Head of caudate nucleus (tissue), 42 donors: ENCODE measurements around the gene HOXD8.

Experiments
- DNase-seq, 42 donors: peaks; one replicate each; pipeline versions ENCODE4 v3.0.0 to v3.0.0-alpha.2; 2020 to 2021; ENCODE audit warnings: mixed read lengths in 7 of 42
- intact Hi-C: fragments of 100-400 bp; cut with DNase I; formaldehyde crosslinking; loops from one replicate; pipeline ENCODE4 v1.15.0; 2022

The HOXD8 gene

DNA sequence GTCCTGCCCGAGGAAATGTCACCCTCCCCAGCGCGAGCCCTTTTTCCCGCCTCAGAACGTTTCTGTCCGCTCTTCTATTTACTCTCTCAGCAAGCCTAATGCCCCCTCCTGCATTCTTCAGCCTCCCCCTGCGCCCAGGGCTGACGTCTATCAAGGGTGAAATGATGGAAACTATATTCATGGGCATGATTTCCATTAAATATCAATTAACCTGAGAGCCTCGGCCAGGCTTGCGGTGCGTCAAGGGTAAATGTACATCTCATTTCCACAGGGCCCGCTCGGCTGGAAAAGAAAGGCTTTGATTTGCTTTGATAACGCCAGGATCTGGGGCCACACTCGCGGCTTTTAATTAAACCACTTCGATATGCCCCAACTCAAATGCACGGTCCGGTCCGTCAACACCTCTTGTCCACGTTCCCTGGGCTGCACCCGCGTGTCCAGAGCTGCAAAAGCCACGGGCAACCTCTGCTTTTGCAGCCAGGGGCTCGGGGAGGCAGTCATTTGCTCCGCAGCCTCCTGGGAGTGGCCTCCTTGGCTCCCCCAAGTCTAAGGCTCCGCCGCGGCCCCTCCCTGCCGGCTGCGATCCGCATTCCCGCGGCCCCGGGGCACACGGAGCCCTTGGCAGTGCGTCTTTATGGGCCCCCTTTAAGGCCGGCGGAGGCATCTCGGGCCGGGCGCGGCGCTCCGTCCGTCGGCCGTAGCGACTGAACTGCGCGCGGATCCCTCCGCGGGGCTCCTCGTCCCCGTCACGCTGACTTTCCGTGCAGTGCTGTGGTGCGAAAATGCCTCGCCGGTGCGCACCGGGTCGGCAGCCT, at the start of gene HOXD8:
HOXD8 (plus strand) TSS at position 724 of the 815 bp plus-strand sequence. CDS start 662 bp downstream, outside the sequence.
- intact Hi-C loops = no loop called here
- peak in 1 of 42 donors; percentile 13 for DNase-seq

GRCh38 chr2:176079831-176080539, 49.5 kb upstream of the HOXD8 start:
- intact Hi-C loops = no loop called here
- peak in 4 of 42 donors; percentile 0 to 41 (median 20) for DNase-seq

DNA sequence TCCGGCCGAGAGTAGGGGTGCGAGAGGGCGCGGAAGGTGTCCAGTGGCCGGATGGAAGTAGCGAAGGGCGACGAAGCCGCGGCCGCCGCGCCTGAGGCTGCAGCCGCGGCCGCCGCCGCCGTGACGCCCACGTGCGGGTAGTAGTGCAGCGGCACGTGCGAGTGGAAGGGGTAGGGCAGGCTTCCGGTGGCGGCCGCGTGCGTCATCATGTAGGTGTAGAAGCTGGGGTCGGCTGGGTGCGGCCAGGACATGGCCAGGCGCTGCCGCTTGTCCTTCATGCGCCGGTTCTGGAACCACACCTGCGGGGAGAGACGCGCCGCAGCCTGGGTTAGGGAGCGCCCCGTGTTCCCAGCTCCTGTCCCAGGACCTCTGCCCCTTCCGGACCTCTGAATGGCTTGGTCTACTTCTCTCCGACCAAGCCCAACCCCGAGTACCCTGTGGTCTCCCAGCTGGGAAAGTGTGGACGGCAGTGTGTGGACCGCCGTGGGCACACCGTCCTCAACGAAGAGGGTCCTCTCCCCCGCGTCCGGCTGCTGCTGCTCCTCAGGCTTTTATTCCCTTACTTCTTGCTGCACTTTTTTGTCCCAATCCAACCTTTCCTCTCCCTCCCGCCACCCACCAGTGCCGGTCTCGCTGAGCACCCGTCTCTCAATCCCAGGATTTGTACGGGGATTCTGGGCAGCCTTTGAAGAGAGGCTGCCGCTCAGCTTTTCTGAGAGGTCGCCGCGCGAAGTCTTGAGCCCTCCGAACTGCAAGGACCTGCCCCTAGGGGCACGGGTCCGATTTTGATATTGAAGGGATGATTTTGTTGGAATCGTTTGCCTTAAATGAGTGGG, 48.7 kb upstream of the HOXD8 start:
- peak in 5 of 42 donors; percentile 0 to 36 (median 25) for DNase-seq
- intact Hi-C loops = no loop called here

DNA sequence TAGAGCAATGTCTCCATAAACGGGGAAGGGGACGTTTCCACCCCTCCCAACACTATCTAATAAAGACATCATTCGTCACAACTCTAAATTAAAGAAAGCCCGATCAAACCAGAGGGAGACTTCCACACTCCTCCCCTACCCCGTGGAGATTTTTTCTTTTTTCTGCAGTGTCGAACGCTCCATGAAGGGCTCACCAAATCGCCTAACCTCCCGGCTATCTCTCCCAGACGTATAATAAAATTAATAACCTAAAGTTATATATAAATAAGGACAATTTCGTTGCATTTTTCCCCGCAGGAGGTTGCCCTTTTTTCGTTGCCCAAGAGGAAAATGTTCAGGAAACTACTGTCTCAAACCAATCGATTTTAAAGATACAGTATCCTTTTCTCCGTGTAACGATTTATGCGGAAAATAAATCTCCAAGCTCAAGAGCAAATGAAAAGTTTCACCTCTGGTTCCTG, 48.1 kb upstream of the HOXD8 start:
- peak in 1 of 42 donors; percentile 0 for DNase-seq
- intact Hi-C loops = no loop called here

DNA sequence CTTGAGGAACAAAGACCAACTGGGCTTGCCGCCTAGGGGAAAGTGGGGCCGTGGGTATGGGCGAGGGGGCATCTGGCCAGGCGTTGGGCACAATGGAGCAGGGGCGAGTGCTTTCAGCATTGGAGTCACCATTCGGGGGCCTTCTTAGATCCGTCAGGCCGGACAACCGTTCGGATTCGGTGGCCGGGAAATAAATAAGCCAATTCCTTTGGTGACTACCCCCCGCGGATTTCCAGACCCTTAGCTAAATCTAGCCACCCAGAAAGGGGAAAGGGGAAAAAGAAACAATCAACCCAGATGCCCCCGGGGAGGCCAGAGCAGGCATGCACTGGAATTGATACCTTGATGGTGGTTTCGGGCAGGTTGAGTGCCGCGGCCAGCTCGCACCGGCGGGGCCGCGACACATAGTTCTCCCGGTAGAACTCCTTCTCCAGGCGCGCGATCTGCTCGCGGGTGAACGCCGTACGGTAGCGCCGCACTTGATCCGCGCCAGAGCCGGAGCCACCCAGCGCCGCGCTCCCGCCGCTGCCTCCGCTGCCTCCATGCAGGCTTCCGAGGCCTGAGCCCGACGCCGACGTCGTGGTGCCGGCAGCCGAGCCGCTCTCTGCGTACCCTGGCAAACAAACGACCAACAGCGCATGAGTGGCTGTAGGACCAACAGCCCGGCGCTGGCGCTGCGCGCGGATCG, 47.5 kb upstream of the HOXD8 start:
- peak in 5 of 42 donors; percentile 0 to 36 (median 23) for DNase-seq
- intact Hi-C loops = no loop called here

- DNase-seq = peak in 1 of 42 donors; percentile 3
- intact Hi-C loops = no loop called here
These were observed 47.0 kb upstream of the HOXD8 start for GRCh38 chr2:176082525-176082823.

DNA sequence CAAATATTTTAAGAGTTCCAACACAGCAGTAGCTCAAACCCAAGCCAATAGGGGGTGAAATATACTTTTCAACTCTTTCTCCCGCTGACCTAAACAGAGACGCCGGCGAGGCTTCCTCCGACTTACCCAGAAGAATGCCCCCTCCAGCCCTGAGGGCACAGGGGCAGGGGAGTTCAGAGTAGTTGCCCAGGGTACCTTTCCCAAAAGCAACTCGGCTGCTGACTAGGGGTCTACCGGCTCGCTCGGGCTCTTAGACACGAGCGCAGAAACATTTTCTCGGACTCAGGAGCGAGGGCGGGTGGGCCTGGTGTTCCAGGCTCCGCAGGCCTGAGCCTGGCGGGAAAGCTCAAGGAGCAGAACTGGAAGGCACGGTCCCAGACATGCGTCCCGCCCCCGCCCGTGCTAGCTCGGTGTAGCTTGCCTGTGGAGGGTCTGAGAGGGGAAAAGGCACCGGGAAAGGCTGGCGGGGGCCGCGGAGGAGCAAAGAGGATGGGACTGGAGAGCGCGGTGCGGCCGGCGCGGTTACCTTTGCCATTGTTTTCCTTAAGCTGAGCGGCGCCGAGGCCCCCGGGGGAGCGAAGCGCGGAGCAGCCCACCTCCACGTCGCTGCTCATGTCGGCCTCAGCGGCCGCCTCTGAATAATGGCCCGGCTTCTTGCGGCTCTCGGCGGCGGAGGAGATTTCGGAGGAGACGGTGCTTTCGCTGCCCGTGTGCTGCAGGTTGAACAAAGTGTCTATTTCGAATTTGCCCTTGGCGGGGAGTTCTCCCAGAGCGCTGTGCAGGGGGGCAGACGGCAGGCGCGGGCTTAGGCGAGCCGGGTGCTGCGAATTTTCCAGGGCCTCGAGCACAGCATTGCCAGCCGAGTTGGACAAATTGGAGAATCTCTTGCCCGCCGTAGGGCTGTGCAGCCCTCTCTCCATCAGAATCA, 46.4 kb upstream of the HOXD8 start:
- peak in 2 of 42 donors; percentile 5 to 36 for DNase-seq
- intact Hi-C loops = no loop called here

DNA sequence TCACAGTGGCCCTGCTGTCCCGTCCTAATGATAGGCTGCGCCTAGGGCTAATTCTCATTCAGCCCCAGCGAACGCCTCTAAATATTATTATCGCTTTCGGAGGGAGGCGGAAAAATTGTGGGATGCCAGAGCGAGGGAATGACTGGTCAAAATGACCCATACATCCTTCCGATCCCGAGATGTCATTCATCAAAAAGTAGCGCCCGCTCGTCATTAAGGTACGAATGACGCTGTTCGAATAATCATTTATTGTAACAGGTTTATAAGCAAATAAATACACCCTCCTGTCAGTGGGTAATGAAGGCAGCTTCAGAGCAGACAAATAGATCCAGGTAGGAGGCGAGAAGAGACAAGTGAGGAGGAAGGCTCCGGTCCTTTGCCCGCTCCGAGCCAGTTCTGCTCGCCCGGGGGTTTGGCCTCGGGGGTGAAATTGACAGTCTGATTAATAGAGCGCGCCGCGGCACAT, 45.7 kb upstream of the HOXD8 start, which contains the start of gene EVX2:
EVX2 (minus strand) TSS at position 167 of the 466 bp plus-strand sequence. CDS start 186 bp downstream, outside the sequence.
- peak in 2 of 42 donors; percentile 7 to 31 for DNase-seq
- intact Hi-C loops = no loop called here

- intact Hi-C loops = loop anchor here (5.0 kb wide), 1 partner anchor 397 kb away; no protein-coding TSS in a partner anchor
These were observed 44.8 kb upstream of the HOXD8 start for GRCh38 chr2:176084611-176085119.

DNA sequence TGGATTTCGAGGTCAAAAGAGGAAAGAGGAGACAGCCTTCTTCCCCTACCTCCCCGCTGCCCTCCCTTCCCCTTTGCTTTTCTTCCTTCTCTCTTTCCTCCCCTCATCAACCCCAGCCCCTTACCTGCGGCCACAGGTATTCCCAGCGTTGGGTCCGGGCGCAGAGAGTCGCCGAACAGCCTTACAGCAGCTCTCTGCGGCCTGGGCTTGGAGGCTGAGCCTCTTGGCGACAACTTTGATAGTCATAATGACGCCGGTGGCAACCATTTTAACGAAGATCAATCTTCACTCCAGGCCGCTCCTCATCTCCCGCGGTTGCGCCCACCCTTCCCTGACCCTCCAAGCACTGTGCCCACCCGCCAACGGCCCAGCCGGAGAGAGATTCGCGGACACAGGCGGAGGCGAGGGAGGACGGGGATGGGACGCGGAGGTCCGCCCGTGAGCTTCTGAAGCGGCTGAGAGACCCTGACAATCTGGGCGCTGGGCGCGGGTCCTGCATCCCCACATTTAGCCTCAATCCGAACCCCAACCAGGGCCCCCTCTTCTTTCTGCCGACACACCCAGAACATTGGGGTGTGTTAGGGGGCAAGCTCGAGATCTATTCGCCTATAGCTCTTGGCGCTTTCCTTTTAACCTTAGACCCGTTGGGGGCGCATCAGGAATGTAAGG, 44.3 kb upstream of the HOXD8 start:
- intact Hi-C loops = loop anchor here (5.0 kb wide), 1 partner anchor 398 kb away; no protein-coding TSS in a partner anchor
- DNase-seq = peak in 4 of 42 donors; percentile 5 to 24 (median 8)

More at GRCh38 chr2:176084611-176085119, 44.8 kb upstream of the HOXD8 start:
- DNase-seq = peak in 1 of 42 donors; percentile 3

GRCh38 chr2:176085861-176086771, 43.4 kb upstream of the HOXD8 start:
- peak; percentile 30 to 82 (median 68) for DNase-seq
- intact Hi-C loops = loop anchor here (5.0 kb wide), 1 partner anchor 399 kb away; no protein-coding TSS in a partner anchor

- intact Hi-C loops = loop anchor here (5.0 kb wide), 1 partner anchor 400 kb away; no protein-coding TSS in a partner anchor
- peak in 2 of 42 donors; percentile 3 to 27 for DNase-seq
These were observed 42.0 kb upstream of the HOXD8 start for GRCh38 chr2:176087330-176088047.

- intact Hi-C loops = loop anchor here (5.0 kb wide), 1 partner anchor 401 kb away; no protein-coding TSS in a partner anchor
- DNase-seq = peak in 40 of 42 donors; percentile 20 to 78 (median 54)
These were observed 41.2 kb upstream of the HOXD8 start for GRCh38 chr2:176088048-176088936.
